ENCODE data around the gene IRF1.
"Not testable (repeated sequence)": the region's sequence is repeated elsewhere in the genome, so short reads cannot be mapped to it uniquely, and the experiment has no call there.

The IRF1 gene

DNA sequence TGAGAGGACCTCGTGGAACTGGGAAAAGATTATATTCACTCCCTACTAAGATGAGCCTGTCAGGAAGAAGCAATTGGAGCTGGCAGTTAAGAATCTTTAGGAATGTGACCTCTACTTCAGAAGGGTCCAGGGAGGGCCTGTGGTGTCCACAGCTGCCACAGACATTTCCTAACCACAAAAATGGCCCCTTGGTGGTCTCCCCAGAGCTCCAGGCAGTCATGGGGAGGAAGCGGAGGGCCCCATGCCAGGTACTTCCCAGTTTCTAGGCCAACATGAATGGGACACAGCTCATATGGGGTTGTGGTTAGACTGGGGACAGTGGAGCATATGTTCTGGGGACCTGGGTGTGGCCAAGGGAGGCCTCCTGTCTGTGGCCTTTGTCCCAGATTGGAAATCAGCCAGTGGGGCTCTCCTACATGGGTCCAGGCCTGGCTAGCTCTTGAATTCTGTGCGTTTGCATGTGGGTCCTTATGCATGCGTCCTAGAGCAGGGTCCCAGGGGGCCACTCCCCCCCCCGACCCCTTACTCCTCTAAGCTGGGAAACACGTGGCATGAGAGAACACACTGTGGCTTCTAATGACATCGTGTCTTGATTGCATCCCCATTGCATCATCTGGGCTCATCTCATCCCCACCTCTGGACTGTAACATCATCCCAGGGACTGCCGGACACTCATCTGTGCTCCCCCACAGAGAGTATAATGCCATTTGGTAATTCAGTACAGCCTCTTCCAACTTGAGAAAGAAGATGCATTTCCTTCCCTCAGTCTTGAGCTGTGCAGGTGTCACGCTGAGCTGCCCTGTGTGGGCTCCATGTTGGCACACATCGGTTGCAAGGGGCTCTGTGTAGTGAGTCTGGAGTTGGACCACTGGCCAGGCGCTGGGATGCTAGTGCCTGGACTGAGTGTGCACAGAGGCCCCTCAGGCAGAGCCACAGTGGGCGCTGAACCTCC is 31.3 kb downstream of the IRF1 start:
- DNase-seq: no peak

DNA sequence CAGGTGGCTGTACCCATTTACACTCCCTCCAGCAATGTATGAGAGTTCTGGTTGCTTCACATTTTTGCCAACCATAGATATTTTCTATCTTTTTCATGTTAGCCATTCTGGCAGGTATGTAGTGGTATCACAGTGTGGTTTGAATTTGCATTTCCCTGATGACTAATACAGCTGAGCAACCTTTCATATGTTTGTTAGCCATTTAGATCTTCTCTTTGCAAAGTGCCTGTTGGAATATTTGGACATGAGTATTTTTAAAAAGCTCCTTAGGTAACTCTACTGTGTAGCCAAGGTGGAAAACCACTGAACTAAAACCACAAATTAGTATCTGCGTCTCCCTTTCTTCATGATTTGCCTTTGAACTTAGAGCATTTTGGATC is 31.9 kb downstream of the IRF1 start:
- no peak for DNase-seq

DNA sequence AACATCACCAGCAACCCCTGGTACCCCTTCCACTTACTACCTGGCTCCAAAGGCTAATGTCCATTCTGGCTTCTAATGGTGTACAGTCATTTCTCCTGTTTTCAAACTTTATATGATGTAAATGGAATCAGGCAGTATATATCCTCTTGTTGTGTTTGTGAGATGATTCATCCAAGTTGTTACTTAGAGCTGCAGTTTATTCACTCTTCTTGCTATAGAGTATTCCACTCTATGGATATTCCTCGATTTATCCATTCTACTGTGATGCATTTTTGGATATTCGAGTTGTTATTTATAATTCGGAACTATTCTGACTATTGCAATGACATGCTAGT is 32.4 kb downstream of the IRF1 start:
- no peak for DNase-seq

DNA sequence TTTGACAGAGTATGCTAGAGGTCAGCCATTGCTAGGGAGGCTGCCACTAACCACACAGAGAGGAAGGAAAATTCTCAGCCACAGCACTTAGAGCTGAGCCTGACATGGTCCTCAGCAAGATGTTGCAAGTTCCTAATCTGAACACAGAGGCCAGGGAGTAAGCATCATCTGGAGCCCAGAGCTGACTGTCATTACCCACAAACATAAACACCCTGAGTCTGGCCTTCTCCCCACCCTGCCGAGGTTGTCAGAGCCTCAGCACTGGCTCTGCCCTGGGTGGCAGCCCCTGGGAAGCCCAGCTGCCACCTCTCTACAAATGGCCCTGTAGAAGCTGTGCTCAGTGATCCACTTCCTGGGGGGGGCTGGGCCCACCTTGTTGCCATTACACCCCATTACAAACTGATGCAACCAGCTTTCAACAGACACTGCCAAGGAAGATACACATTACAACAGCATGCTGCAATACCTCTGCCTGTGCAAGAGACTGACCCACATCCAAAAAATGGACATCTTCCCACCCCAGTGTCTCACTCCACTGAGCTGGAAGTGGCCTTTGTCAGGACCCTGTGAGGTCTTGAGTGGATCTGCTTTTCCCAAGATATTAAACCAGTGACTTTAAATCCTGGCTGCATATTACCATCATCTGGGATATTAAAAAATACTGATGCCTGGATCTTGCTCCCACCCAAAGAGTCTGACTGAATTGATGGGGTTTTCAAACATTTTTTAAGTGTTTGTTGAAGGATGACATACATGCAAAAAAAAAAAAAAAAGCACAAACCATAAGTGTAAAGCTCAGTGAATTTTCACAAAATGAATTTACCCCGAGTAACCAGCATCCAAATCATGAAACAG is 33.0 kb downstream of the IRF1 start:
- peak; percentile 24 for DNase-seq

DNA sequence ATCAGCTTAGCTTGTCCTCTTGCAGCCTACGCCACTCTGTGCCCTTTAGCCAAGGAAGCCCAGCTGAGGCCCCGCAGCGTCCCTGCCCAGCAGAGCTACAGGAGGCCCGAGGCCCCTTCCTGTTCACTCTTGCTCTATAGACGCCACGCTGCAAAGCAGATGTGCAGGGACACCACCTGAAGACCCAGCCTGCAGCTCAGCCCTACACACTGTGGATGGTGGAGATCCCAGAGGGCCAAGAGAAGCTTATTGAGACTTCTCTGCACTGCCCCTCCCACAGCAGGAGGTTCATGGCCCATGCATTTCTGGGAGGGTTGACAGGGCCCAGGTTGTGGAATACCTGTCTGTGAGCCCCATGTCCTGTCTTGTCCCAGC is 33.6 kb downstream of the IRF1 start:
- no peak for DNase-seq

DNA sequence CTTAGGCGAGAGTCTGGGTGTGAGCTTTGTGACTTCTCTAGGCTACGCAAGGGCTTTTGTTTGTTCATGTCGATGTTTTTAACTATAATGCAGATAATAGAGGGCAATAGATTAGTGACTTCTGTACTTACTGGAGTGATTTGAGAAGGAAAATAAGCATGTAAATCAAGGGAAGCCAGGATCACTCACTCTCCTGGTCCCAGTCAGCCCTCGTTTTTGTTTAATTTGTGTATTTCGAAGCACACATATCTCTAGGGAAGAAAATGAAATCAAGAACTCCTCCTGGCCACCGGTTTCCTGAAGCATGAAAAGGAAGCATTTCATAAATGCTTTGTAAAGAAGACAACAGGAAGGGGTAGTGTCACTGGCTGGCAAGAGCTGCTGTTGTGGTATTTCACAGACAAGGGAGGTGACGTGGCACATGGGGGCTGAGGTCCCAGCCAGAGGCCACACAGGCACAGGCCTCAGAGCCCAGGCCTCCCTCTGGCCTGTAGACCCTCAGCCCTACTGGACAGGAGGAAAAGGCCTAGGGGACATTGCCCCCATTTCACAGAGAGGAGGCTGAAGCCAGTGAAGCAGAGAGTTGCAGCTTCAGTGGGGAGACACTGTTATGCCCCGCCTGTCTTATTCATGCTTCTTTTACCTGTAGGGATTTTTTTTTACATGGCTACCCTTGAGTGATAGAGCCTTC is 34.1 kb downstream of the IRF1 start:
- peak; percentile 55 for DNase-seq

DNA sequence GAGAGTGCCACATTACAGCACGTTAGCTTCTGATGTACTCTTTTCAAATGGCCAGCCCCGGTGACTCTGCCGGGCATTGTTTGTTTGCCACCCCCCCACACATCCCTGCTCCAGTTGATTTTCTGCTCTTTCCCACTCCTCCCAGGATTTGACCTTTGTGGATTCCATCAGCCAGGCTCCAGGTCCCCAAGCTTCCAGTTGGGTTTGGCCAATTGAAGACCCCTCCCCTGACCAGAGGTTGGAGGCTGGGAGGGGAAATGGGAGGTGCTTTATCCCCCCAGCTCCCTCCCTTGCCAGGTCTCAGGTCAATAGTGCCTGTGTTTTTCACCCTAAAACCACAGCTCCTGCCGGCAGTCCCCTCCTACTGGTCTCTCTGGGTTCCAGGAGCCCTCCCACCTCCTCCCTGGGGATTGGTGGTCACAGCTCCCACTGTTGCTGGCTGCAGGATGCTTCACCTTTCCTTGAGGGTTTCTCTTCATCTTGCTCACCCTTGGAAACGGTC is 34.9 kb downstream of the IRF1 start:
- DNase-seq: no peak

DNA sequence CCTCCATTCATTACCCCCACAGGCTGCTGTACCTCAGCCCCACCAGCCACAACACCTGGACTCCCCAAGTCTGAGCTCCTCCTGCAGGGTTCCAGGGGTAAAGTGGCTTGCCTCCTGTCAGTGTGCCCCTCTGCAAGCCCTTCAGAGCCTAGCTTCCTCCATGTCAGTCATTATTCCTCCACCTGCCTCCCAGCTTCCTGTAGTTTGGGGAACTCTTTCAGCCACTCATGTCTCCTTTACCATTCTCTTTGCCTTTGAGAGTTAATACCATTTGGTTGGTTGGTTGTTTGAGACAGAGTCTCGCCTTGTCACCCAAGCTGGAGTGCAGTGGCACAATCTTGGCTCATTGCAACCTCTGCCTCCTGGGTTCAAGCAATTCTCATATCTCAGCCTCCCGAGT is 36.2 kb downstream of the IRF1 start:
- no peak for DNase-seq

DNA sequence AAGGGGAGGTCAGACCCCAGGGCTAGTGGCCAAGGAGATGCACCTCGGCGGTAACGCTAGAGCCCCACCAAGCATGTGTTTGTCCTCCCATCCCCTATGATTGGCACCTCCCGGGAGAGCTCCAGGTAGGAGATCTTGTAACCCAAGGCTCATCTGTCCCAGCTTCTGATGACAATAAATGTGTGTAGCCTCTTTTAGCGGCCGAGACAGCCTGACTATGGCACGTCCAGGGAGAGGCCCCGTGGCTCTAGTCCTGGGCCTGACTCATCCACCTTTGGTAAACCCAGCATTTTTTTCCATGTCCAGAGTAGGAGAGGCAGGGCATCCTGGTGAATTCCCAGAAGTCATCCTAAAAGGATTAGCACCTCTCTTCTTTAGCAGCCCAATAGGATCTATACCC is 39.2 kb downstream of the IRF1 start:
- no peak for DNase-seq

DNA sequence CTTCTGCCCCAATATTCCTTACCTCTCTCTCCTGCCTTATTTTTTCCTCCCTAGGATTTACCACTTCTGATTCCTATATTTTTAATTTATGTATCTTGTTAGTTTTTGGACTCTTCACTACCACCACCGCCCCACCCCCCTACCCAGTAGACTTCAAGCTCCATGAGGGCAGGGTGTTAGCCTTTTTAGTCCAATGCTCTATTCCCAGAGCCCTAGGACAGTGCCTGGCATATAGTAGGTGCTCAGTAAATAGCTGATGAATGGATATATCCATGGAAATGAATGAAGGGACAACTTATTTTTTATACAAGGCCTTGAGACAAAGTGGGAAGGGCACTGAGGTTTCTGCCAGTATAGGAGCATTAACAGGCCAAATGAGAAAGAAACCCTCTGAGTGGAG is 41.5 kb downstream of the IRF1 start:
- no peak for DNase-seq

DNA sequence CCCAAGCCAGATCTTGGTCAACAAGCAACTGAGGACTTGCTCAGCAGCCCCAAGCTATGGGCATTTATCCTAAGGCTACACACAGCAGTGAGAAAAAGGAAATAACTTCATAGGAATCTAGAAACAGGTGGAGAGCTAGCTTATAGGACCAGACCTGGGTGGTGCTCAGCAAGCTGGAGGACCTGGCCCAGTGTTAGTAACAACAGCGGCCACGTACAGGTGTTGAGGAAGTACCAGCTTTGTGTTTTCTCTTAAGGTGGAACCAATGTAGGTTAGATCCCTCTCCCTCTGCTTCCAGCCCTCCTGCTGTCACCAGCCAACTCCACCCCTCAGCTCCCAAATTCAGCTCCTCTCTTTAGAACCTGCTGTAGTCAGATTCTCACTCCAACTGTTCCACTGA is 43.4 kb downstream of the IRF1 start:
- DNase-seq: no peak

DNA sequence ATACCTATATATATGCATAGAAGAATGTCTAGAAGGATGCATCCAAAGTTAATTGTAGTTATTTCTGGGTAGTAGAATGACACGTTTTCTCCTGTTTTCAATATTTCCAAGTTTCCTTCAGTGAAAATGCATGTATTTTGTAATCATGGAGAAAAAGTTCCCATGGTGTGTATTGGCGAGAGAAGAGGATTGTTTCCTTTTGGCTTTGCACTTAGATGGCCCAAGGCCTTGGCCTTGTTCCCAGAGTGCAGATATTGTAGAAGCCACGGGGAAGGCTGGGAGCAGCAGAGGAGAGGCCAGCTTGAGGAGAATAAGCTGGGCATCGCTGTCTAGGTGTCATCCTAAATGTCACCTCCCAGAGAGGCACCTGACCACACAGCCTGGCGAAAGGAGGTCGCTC is 44.0 kb downstream of the IRF1 start:
- no peak for DNase-seq

DNA sequence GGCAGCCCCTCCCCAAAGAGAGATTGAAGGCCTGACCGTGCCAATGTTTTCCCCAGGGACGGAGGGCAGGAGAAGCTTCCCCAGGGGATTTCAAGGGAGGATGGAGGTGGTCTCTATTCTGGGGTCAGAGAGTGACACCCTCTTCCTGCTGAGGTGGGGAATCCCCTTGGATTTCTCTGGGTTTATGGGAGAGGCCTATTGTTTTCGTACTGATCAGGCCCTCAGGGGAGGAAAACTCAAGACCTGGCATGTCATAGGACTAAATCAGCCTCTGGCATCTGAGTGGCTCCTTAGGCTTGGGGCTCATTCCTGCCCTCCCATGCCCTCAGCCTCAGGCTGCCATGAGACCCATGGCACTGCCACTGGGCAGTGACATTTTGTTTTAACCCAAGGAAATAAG is 44.6 kb downstream of the IRF1 start:
- DNase-seq: no peak

DNA sequence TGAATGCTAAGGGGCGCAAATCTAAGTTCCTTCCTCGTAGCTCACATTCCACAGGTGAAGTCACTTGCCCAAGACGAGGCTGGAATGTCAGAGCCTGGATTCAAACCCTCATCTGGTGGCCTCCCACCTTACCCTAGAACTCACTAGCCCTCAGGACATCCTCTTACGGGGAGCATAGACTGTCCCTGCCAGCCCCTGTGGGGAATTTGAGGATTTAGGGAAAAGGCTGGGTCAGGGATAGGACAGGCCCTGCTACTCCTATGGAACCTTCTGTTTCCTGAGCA is 45.0 kb downstream of the IRF1 start:
- DNase-seq: no peak

DNA sequence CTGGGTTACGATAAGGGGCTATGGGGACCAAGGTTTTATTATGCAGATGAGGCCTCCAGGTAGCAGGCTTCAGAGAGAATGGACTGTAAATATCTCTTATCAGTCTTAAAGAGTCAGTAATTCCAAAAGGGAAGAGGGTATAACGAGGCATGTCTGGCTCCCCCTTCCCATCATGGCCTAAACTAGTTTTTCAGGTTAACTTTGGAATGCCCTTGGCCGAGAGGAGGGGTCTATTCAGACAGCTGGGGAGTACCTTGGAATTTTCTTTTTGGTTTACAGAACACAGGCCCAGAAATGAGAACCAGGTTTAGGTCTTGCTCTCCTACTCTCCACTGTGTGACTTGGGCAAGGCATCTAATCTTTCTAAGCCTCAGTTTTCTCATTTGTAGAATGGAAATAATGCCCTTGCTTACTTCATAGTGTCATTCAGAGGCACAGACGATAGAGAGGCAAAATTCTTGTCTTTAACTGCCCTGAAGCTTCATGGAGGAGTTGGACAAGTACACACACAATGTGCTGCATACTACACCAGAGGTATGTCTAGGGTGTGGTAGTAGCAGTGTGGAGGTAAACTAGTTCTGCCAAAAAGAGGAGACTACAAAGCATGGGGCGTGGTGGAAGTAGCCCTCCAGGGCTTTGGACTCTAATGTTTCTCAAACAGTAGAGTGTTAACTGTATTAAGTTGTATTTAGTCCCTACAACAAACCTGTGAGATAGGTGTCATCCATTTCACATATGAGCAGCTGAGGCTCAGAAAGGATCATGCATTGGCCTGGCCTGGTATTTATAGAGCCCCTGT is 45.5 kb downstream of the IRF1 start:
- DNase-seq: no peak

DNA sequence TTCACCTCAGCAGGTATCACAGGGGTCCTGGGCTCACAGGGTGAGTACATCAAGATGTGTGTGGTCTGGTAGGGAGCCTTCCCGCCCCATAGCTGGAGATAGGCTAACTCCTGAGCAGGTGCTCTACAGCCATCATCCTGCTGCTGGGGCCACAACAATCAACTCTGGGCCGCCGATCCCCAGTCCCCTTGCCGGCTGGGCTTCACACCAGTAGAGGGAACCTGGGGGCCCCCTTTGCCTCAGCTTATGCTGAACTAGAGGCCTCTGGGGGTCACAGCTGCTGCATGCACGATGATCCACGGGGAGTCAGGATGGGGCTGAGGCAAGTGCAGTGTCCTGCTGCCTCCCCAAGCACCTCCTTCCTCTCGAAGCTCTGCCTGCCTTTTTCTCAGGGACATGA is 46.5 kb downstream of the IRF1 start:
- DNase-seq: no peak

DNA sequence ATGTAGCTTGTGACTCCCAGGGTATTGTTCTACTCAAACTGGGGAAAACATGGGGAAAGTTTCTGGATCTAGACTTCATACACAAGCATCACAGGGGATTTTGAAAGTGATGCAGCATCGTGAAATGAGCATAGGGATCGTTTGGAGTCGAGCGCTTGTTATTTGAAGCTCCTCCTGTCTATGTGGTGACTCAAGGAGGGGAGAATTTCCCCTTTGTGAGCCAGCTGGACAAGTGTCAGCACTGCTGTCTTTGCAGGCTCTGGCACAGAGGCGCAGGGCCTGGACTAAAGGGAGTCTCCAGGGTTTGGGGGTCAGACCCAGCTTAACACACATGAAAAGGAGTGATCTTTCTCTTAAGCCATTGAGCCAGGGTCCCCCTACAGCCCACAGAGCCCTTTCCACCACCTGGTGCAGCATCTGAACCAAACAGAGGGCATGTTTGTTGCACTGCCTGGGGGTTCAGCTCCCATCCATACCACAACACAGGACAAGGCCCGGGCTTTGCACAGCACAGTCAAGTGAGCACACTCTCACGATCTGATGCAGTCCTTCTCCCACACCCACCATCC is 51.0 kb downstream of the IRF1 start:
- no peak for DNase-seq

DNA sequence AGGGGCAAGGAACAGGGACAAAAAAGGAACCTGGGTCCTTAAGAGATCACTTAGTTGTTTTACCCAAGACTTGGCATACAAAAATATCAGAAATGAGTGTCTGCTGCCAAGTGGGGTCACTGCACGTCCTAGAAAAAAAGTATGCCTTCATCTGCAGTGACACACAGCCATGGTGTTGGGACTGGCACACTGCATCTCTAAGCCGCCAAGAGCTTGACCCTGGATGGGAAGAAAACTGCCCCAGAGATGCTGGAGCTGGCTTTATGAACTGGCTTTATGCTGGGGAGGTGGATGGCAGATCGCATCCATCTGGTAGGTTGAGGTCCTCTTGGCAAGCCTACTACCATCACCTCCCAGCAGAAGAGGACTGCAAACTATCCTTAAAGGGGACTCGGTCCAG is 51.7 kb downstream of the IRF1 start:
- no peak for DNase-seq

DNA sequence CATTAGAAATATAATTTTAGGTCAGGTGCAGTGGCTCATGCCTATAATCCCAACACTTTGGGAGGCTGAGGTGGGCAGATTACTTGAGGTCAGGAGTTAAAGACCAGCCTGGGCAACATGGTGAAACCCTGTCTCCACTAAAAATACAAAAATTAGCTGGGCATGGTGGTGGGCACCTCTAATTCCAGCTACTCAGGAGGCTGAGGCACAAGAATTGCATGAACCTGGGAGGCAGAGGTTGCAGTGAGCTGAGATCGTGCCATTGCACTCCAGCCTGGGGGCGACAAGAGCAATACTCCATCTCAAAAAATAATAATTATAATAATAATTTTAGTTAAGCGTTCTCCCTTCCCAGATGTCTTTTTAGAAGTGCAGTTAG is 52.3 kb downstream of the IRF1 start:
- DNase-seq: not testable (repeated sequence)

DNA sequence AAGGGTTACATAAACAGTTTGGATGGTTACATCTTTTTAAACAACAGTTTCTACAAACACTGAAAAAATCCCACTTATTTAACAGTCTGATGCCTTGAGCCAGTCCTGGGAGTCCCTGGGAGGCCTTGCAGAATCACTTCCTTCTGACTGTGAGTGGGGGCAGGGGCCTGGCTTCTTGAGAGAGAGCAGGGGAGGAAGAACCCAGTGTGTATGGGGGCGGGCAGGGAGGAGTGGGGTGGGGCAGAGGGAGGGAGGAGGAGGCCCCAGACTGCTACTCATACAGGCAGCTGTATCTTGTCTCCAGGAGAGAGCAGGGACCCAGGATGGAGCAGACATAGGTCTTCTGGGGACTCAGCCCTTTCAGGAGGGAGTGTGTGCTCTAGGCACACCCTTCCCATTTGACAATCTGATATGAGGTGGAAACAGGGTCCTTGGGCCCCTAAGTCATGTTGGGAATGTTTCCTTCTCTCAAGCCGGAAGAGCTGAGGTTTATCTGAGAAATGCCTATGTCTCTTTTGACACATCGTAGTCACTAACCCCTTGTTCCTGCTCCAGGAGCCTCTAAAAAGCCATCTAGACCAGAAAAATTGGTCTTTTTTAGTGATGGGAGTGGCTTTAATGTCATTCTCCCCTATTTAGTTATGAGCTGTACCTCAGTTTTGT is 52.8 kb downstream of the IRF1 start:
- peak; percentile 53 for DNase-seq

DNA sequence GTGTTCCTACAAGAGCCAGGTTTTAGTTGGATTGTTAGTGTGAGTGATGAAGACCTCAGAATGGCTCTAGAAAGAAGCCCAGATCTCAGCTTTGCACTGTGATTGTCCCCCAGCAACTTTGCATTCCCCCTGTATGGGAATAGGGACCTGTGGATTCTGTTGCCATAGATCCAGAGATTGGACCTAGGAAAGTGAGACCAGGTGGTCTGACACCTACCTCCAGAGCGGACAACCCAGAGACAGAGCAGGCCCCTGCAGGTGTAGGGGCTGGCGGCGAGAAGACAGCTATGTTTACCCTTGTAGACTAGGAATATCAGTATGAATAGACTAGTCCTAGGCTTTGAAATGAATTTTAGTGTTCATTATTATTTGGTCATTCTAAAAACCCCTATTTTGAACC is 53.6 kb downstream of the IRF1 start:
- no peak for DNase-seq

DNA sequence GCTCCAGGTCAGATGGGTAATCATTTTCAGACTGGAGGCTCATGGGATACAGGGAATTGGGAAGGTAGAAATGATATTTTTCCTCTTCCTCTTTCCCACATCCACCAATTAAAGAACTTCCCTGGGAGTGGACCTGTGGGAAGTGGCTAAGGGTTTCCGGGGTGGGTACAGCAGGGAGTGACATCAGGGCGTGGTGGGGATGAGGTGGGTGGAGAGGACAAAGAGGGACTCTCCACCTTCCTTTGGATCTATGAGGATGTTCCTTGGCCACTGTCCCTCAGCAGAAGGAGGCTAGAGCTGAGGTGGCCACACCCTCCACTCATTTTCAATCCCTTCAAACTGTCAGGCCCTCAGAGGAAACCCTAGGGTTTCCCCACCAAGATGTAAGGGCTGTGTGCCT is 54.7 kb downstream of the IRF1 start:
- DNase-seq: no peak
